GM12878 (cell line): ENCODE results near the gene WASF2. TPM values are rescaled to one million over a fixed set of nuclear protein-coding genes. Genes with fewer than 3 reads are reported as not detected.

Experiments
- BACH1 ChIP-seq: fragments of 450-650 bp; IDR thresholded peaks from 2 replicates; pipeline ENCODE4 v1.6.1; 2017; ENCODE audit warnings: mild to moderate bottlenecking, borderline replicate concordance
- EED ChIP-seq: sonication (generic); IDR thresholded peaks from 2 replicates; pipeline ENCODE4 v1.6.1; 2016; ENCODE audit warnings: antibody characterized with exemption, low read depth
- ETV6 ChIP-seq, 2 experiments: fragments of 450-650 bp in 1 of 2; IDR thresholded peaks in 1 of 2; conservative IDR thresholded peaks in 1 of 2; 2 replicates each; pipeline ENCODE4 v1.6.1; 2014; ENCODE audit warnings: antibody characterized with exemption in 1 of 2, borderline replicate concordance in 1 of 2, low read depth in 1 of 2, mild to moderate bottlenecking in 1 of 2, moderate library complexity in 1 of 2
- ZNF384 ChIP-seq: IDR thresholded peaks from 2 replicates; pipeline ENCODE4 v1.6.1; 2012; ENCODE audit warnings: low read depth, mild to moderate bottlenecking, low read length, improper control_type of control experiment, borderline replicate concordance
- polyA plus RNA-seq, 11 experiments: library from polyadenylated mRNA; depleted of rRNA in 4 of 11; unstranded in 6 of 11; stranded (reverse) in 5 of 11; fragments of >200 nt; fragmentation: Nextera tagmentation in 4 of 11; fragmentation: Illumina TruSeq in 1 of 11; extraction: Ambion mirVana in 4 of 11; extraction: Trizol in 1 of 11; gene quantifications; 1 replicate in 1 of 11; 2 replicates in 10 of 11; pipeline versions ENCODE4 v1.2.1 to v1.2.3, GENCODE V29; 2011 to 2016; ENCODE audit warnings: inconsistent platforms in 2 of 11, missing spikeins in 2 of 11, low read depth in 1 of 11
- total RNA-seq, 4 experiments: library from RNA; depleted of rRNA in 3 of 4; stranded (reverse); fragments of >200 nt in 3 of 4; fragmentation: Illumina TruSeq in 1 of 4; extraction: Trizol in 1 of 4; gene quantifications; 2 replicates each; pipeline versions ENCODE4 v1.2.1 to v1.2.3, GENCODE V29; 2013 to 2021
- TF ChIP-seq, protein P1 (sequence below): fragments of 450-650 bp; formaldehyde crosslinking; IDR thresholded peaks from 2 replicates; pipeline ENCODE4 v1.4.0; 2022; ENCODE audit warnings: mild to moderate bottlenecking, moderate library complexity
- TF ChIP-seq, protein P2 (sequence below), 3 experiments: IDR thresholded peaks in 2 of 3; conservative IDR thresholded peaks in 1 of 3; 2 replicates each; pipeline ENCODE4 v1.5.1; 2011; ENCODE audit warnings: low read depth in 3 of 3, low read length in 3 of 3, mild to moderate bottlenecking in 3 of 3, control low read depth in 2 of 3, moderate library complexity in 2 of 3, inconsistent platforms in 1 of 3, mixed read lengths in 1 of 3; ENCODE audit not compliant: control insufficient read depth in 2 of 3, insufficient read depth in 1 of 3; ENCODE audit errors: extremely low read depth in 1 of 3

Gene WASF2
- total and polyA plus RNA-seq, 10 of the 15 experiments (the other 5 are each of a cell fraction or from before 2014, with no cell fraction given): 7.0 to 111 (median 37.1) TPM

DNA sequence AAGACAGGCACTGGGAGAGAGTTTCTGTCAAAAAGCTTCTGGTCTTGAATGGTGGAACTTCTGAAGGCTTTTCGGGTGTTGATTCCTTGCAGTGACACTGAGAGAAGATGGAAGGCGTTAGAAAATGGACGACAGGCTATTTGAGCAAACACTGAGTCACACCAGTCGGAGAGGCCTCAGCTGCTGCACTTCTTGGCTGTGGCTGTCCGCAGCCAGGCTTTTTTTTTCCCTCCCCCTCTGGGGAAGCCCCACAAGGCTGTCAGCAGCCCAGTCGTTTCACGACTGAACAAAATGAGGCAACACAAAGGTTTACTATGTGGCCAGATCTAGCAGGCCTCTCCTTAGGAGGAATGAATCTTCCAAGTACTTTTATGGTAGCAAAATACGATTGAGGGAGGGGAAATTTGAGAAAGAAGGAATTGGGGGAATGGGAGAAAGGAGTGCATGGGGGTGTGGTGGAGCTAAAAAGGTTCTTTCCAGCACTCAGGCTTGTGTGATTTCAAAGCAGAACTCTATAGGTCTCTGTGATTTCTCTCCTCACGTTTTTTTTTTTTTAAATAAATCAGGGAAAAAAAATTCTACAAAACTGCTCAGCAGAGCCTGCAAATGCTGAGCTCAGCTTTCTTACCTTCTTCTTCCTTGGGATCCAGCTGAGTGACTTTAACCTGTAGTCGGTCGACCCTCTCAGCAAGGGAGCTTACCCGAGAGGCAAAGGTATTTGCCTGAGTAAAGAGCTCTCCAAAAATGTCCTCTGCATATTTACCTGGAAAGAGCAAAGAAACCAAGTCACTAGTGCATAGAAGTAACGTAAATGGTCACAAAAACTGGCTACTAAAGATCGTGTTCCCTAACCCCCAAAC is 71.4 kb downstream of the WASF2 start (continued):
- TF ChIP-seq, protein P1, sequence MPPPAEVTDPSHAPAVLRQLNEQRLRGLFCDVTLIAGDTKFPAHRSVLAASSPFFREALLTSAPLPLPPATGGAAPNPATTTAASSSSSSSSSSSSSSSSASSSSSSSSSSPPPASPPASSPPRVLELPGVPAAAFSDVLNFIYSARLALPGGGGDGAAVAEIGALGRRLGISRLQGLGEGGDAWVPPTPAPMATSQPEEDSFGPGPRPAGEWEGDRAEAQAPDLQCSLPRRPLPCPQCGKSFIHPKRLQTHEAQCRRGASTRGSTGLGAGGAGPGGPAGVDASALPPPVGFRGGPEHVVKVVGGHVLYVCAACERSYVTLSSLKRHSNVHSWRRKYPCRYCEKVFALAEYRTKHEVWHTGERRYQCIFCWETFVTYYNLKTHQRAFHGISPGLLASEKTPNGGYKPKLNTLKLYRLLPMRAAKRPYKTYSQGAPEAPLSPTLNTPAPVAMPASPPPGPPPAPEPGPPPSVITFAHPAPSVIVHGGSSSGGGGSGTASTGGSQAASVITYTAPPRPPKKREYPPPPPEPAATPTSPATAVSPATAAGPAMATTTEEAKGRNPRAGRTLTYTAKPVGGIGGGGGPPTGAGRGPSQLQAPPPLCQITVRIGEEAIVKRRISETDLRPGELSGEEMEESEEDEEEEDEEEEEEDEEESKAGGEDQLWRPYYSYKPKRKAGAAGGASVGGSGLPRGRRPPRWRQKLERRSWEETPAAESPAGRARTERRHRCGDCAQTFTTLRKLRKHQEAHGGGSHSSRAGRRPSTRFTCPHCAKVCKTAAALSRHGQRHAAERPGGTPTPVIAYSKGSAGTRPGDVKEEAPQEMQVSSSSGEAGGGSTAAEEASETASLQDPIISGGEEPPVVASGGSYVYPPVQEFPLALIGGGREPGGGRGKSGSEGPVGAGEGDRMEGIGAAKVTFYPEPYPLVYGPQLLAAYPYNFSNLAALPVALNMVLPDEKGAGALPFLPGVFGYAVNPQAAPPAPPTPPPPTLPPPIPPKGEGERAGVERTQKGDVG (CRISPR knock-in tag): no peak
- TF ChIP-seq BACH1 (peak; percentile 69; the same call in 1 of the 2 replicates), ZNF384 (peak; percentile 81), EED (peak; percentile 75), ETV6 (conservative IDR thresholded peaks at IDR 0.05 in 1 of 2, IDR thresholded peaks at IDR 0.05 in 1 of 2; ENCODE audit: borderline replicate concordance in 1 of 2, low read depth in 1 of 2) (0 out of 4 replicates have a peak, but pooled peaks of 1 of the 2 experiments have one; percentile 35)
- TF ChIP-seq, protein P2, sequence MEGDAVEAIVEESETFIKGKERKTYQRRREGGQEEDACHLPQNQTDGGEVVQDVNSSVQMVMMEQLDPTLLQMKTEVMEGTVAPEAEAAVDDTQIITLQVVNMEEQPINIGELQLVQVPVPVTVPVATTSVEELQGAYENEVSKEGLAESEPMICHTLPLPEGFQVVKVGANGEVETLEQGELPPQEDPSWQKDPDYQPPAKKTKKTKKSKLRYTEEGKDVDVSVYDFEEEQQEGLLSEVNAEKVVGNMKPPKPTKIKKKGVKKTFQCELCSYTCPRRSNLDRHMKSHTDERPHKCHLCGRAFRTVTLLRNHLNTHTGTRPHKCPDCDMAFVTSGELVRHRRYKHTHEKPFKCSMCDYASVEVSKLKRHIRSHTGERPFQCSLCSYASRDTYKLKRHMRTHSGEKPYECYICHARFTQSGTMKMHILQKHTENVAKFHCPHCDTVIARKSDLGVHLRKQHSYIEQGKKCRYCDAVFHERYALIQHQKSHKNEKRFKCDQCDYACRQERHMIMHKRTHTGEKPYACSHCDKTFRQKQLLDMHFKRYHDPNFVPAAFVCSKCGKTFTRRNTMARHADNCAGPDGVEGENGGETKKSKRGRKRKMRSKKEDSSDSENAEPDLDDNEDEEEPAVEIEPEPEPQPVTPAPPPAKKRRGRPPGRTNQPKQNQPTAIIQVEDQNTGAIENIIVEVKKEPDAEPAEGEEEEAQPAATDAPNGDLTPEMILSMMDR (IDR thresholded peaks at IDR 0.05 in 2 of 3, conservative IDR thresholded peaks at IDR 0.05 in 1 of 3; ENCODE audit: control insufficient read depth in 2 of 3, extremely low read depth in 1 of 3, insufficient read depth in 1 of 3, low read depth in 3 of 3, low read length in 3 of 3): no peak
- TF ChIP-seq, all 136 proteins: peak for 46
